Measurements from ENCODE around the gene MGAT3. TPM values are rescaled to one million over a fixed set of nuclear protein-coding genes. Genes with fewer than 3 reads are reported as not detected.

The MGAT3 gene
- polyA plus RNA-seq, 3 donors = 0.03 TPM; not detected in 2

- Histone ChIP-seq H3K79me2 (ENCODE audit: insufficient read depth, low read length) (no peaks in the 10 kb centered on the region), H3K4me1 (ENCODE audit: control insufficient read depth in 1 of 2, insufficient read depth in 2 of 2, low read length in 2 of 2) (peaks cover 33 to 36% of the 10 kb centered on the region in 2 donors)
Measured at GRCh38 chr22:39474351-39475111, 17.7 kb downstream of the MGAT3 start.

GRCh38 chr22:39475337-39475736 is 18.5 kb downstream of the MGAT3 start:
- WGBS (ENCODE audit: insufficient coverage) = 94% methylated on average over 9 of the region's 9 CpGs
- Histone ChIP-seq H3K4me1 (ENCODE audit: control insufficient read depth in 1 of 2, insufficient read depth in 2 of 2, low read length in 2 of 2) (peaks cover 26 to 28% of the 10 kb centered on the region in 2 donors), H3K4me3 (replicated peaks in 1 of 3; ENCODE audit: low read depth in 2 of 3, low read length in 3 of 3) (no peak overlapping the region), H2AFZ (ENCODE audit: insufficient read depth, low read depth, low read length, poor library complexity, severe bottlenecking) (no peak overlapping the region), H4K20me1 (ENCODE audit: insufficient read depth, low read length) (no peaks in the 10 kb centered on the region), H3K79me2 (ENCODE audit: insufficient read depth, low read length) (no peaks in the 10 kb centered on the region), H3K4me2 (replicated peaks; ENCODE audit: extremely low read depth, low read length, poor library complexity, severe bottlenecking) (no peak overlapping the region), H3K9me3 (replicated peaks in 1 of 2; ENCODE audit: control insufficient read depth in 1 of 2, insufficient read depth in 1 of 2, low read length in 2 of 2) (no peaks in the 10 kb centered on the region), H3K27me3 (ENCODE audit: control insufficient read depth in 2 of 2, insufficient read depth in 2 of 2, low read length in 2 of 2) (no peaks in the 10 kb centered on the region), H3K36me3 (replicated peaks in 1 of 2; ENCODE audit: control insufficient read depth in 1 of 2, insufficient read depth in 2 of 2, low read length in 2 of 2) (no peaks in the 10 kb centered on the region), H3K27ac (ENCODE audit: low read depth in 1 of 2, low read length in 2 of 2) (no peak overlapping the region), H3K9ac (ENCODE audit: insufficient read depth, low read length, poor library complexity, severe bottlenecking) (no peak overlapping the region)
- H3K4me3 Mint-ChIP-seq = no peak overlapping the region
- TF ChIP-seq, protein P1, sequence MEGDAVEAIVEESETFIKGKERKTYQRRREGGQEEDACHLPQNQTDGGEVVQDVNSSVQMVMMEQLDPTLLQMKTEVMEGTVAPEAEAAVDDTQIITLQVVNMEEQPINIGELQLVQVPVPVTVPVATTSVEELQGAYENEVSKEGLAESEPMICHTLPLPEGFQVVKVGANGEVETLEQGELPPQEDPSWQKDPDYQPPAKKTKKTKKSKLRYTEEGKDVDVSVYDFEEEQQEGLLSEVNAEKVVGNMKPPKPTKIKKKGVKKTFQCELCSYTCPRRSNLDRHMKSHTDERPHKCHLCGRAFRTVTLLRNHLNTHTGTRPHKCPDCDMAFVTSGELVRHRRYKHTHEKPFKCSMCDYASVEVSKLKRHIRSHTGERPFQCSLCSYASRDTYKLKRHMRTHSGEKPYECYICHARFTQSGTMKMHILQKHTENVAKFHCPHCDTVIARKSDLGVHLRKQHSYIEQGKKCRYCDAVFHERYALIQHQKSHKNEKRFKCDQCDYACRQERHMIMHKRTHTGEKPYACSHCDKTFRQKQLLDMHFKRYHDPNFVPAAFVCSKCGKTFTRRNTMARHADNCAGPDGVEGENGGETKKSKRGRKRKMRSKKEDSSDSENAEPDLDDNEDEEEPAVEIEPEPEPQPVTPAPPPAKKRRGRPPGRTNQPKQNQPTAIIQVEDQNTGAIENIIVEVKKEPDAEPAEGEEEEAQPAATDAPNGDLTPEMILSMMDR (IDR thresholded peaks at IDR 0.05) = no peak
- H3K27ac Mint-ChIP-seq = no peak overlapping the region
- no peak for DNase-seq
- no peaks in the 10 kb centered on the region for H3K9me3 Mint-ChIP-seq
- peaks cover 0 to 2% (median 1%) of the 10 kb centered on the region in 3 donors for H3K27me3 Mint-ChIP-seq (ENCODE audit: low read depth in 3 of 3)
- intact Hi-C loops (cut with micrococcal nuclease) = no loop called here
- no peaks in the 10 kb centered on the region for H3K36me3 Mint-ChIP-seq
- peaks cover 26% of the 10 kb centered on the region for H3K4me1 Mint-ChIP-seq

More at GRCh38 chr22:39474351-39475111, 17.7 kb downstream of the MGAT3 start:
- H3K27me3 ChIP-seq (ENCODE audit: control insufficient read depth in 2 of 2, insufficient read depth in 2 of 2, low read length in 2 of 2) = no peaks in the 10 kb centered on the region
- H3K27ac ChIP-seq (ENCODE audit: low read depth in 1 of 2, low read length in 2 of 2) = no peak overlapping the region
- Mint-ChIP-seq H3K27ac (no peak overlapping the region), H3K36me3 (no peaks in the 10 kb centered on the region), H3K4me3 (no peak overlapping the region), H3K9me3 (no peaks in the 10 kb centered on the region), H3K27me3 (ENCODE audit: low read depth in 3 of 3) (peaks cover under 1 to 6% (median 2%) of the 10 kb centered on the region in 3 donors), H3K4me1 (peaks cover 31% of the 10 kb centered on the region)
- H3K4me2 ChIP-seq (replicated peaks; ENCODE audit: extremely low read depth, low read length, poor library complexity, severe bottlenecking) = no peak overlapping the region
- H3K36me3 ChIP-seq (replicated peaks in 1 of 2; ENCODE audit: control insufficient read depth in 1 of 2, insufficient read depth in 2 of 2, low read length in 2 of 2) = no peaks in the 10 kb centered on the region
- intact Hi-C loops (cut with micrococcal nuclease) = no loop called here
- WGBS (ENCODE audit: insufficient coverage) = 90% methylated on average over 5 of the region's 11 CpGs
- H3K9ac ChIP-seq (ENCODE audit: insufficient read depth, low read length, poor library complexity, severe bottlenecking) = no peak overlapping the region
- no peak overlapping the region for H2AFZ ChIP-seq (ENCODE audit: insufficient read depth, low read depth, low read length, poor library complexity, severe bottlenecking)
- H3K4me3 ChIP-seq (replicated peaks in 1 of 3; ENCODE audit: low read depth in 2 of 3, low read length in 3 of 3) = no peak overlapping the region
- no peak for DNase-seq
- H3K9me3 ChIP-seq (replicated peaks in 1 of 2; ENCODE audit: control insufficient read depth in 1 of 2, insufficient read depth in 1 of 2, low read length in 2 of 2) = no peaks in the 10 kb centered on the region
- H4K20me1 ChIP-seq (ENCODE audit: insufficient read depth, low read length) = no peaks in the 10 kb centered on the region
- TF ChIP-seq, protein P1 (IDR thresholded peaks at IDR 0.05) = no peak
